ENCODE results near the gene SH2D7.
A peak's percentile ranks its signal among the peaks of the same experiment; 100 is the strongest.
"Not testable (repeated sequence)": the region's sequence is repeated elsewhere in the genome, so short reads cannot be mapped to it uniquely, and the experiment has no call there.

Gene SH2D7

DNA sequence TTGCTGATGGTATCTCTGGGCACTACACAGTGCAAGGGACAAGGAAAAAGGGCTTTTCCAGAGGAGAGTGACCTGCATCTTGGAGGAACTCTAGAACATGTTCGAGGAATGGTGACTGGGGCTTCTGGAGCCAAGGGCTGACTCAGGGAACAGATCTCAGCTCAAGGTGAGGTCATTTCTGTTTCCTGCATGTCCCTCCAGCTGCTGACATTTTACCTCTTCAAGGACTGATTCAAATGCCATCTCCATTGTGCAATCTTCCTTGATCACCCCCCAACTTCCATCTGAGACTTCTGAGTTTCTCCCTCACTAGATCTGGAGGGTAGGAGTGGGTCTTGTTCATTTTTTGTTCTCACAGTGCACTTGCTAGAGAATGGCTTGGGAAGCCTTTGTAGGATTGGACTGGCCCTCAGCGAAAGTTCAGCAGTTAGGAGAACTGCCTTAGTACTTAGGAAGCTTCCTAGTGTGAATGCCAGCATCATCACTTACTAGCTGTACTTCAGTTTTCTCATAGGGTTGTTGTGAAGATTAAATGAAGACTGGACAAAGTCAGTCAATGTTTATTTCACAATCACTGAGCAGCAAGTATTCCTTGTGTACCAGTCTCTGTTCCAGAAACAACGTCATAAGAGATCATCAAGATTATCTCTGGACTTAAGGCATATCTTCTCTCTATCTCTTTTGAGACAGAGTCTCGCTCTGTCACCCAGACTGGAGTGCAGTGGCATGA is 54.2 kb downstream of the SH2D7 start:
- DNase-seq (ENCODE audit: low read depth): no peak

DNA sequence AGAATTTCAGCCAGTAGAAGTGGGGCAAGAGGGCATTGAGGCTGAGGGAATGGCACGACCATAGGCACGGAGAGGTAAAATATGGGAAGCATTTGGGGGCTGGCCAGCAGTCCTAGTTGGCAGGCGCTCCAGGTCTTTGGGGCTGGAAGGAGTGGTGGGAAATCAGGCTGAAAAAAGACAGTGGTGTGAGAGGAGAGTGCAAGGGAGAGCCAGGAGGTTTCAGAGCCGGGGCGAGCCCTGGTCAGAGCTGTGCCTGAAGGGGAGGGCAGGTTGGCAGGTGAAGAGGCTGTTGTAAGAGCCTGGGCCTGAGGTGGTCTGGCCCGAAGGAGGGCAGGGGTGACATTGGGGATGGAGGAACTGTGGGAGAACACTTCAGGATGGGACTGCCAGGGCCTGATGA is 55.2 kb downstream of the SH2D7 start:
- DNase-seq (ENCODE audit: low read depth): no peak

DNA sequence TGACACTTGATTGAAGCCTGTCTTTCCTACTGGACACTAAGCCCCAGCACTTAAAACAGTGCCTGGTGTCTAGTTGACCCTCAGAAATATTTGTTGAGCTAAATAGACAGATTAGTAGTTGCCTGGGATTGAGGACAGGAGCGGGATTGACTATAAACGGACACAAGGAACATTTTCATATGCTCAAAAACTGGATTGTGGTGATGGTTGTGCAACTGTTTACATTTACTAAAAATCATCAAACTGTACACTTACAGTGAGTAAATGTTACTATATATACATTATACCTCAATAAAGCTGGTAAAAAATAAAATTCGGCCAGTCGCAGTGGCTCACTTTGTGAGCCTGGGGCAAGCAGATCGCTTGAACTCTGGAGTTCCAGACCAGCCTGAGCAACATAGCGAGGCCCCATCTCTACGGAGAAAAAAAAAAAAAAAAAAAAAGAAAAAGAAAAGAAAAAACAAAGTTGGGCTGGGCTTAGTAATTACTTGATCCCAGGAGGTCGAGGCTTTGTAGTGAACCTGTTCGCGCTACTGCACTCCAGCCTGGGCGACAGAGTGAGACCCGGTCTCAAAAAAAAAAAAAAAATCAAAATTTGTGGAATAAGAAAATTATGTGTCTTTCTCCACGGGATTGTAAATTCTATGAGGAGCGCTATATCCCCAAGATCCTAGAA is 56.2 kb downstream of the SH2D7 start:
- DNase-seq (ENCODE audit: low read depth): no peak

DNA sequence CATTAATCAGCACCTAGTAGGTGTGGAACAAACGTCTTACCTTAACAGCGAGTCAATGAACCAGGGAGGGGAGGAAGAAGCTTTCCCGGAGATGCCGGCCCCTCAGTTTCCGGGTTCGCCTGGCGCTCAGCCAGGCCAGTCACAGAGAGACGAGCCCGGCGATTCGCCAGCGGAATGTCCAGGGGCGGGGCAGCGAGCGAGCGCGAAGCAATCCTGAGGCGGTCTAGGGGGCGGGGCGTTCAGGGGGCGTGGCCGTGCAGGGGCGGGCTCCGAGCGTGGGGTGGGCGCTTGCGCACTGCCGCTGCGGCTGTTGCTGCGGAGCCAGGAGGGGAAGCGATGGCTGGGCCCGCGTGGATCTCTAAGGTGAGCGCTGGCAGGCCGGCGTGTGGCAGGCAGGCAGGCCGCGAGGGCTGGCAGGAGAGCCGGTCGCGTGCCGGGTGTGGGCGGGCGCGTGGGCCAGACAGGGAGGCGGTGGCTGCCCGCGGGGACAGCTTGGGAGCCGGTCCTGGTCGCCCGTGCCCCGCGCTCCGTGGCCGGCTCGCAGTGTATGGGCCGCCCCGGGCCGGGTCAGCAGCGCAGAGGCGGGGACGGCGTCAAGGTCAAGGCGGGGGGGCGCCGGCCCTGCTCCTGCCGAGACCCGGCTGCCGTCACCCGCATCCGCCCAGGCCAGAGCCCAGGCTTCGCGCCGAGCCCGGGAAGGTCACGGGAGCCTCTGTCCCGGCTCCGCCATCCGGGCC is 56.9 kb downstream of the SH2D7 start, which contains the start of gene IDH3A:
Gene IDH3A, plus strand, starts transcription at position 295 of the 737 bp plus-strand sequence. Its CDS starts 42 bp downstream, at position 337.
- DNase-seq (ENCODE audit: low read depth): peak; percentile 95

DNA sequence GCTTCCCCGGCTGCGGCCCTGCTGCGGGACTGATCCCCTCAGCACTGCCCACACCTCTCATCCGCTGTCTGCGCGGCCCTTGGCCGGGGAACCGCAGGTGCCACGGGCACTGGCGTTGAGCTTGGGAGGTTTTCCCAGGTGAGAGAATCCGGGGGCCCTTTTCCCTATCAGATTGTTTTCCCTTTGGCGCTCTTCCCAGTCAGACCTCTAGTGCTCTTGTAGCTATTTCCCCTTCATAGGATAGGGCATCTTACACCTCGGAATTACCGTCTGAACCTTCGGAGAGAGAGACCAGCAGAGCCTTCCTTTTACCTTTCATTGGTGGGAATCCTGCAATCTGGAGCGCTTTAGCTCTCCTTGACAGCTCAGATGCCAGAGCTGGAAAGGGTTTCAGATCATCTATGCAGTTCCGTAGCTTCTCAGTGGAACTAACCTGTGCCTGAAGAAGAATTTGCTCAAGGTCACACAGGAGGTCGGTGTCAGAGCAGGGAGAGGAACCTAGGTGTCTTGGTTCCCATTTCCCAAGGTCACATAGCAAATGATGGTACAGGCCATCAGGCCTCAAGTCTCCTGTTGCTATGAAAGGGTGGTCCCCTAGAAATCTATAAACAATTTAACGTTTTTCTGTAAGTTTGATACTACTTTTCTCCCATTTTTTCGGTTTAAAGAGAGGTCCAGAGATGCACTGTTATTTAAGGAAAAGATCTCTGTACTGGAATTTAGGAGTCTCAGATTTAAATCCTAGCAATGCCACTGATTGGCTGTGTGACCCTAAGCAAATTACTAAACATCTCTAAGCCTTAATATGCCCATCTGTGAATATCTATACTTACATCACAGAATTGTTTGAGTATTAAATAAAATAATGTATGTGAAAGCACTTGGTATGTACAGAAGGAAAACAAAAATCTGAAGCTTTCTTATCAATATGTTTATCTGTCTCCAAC is 57.7 kb downstream of the SH2D7 start:
- DNase-seq (ENCODE audit: low read depth): no peak

DNA sequence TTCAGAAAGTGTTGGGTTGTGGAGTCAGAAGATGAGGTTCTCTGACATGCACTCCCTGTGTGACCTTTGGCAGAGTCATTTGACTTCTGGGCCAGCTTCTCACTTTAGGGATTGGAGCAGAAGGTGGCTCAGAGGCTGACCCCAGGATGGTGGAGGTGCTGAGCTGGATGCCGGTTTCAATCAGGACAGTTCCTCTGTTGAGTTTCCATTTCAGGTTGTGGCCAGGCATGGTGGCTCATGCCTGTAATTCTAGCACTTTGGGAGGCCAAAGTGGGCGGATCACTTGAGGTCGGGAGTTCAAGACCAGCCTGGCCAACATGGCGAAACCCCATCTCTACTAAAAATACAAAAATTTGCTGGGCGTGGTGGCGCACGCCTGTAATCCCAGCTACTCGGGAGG is 58.7 kb downstream of the SH2D7 start:
- not testable (repeated sequence) for DNase-seq (ENCODE audit: low read depth)
